NCI-H2171 treated with DMSO at 0.1 percent for 48 hours (cell line): Measurements from ENCODE around the gene CD300A.
"Not testable (repeated sequence)": the region's sequence is repeated elsewhere in the genome, so short reads cannot be mapped to it uniquely, and the experiment has no call there.

Source experiments
- DNase-seq: peaks from one replicate; lab custom pipeline; 2025; lab: John Stamatoyannopoulos, UW

CD300A gene

DNA sequence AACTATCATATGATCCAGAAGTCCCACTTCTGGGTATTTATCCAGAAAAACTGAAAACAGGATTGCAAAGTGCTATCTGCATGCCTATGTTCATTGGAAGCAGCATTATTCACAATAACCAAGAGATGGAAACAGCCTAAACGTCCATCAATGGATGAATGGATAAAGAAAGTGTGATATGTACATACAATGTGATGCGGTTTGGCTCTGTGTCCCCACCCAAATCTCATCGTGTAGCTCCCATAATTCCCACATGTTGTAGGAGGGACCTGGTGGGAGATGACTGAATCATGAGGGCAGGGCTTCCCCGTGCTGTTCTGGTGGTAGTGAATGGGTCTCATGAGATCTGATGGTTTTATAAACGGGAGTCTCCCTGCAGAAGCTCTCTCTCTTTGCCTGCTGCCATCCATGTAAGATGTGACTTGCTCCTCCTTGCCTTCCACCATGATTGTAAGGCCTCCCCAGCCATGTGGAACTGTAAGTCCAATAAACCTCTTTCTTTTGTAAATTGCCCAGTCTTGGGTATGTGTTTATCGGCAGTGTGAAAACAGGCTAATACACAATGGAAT lies 52.1 kb downstream of the CD300A start:
- DNase-seq = not testable (repeated sequence)

DNA sequence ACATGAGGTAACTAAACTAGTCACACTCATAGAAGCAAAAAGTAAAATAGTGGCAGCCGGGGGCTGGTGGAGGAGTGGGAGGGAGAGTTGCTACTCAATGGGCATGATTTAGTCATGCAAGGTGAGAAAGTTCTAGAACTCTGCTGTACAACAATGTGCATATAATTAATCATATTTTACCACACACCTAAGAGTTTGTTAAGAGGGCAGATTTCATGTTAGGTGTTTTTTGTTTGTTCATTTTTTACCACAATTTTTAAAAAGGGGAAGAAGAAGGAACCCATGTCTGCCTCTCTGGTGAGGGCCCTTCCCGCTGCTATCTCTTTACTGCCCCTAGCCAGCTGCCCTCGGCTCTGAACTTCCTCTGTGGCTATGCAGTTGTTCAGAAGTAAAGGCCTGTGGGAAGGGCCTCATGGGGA lies 53.6 kb downstream of the CD300A start:
- no peak for DNase-seq

DNA sequence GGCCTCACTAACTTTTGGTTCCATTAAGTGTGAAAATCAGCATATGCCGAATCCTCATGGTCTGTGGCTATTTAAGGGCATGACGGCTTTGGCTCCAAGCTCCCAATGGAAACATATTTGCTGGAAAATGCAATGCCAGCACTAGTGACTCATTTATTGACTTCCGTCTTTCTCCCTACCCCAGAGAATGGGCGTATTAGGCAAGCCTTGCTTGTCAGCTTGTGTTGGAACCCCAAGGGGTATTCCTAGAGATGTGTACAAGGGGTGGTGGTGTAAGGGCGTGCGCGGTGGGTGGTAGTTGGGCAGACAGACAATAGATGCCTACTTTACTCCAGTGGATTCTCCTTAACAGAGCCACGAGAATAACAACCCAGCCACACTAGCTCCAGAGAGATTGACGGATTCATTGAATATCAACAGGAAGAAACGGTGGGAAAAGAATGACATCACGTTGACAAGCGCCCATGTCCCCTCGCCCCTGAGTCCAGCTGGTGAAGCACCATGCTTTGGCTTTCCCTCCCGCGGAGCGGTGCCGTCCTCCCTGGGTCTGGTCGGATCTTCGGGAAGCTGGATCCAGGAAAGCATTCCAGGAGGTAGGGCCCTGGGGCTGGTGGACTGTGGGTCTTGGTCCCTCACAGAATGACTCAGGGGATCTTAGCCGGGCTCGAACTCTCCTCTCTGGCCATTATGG lies 54.5 kb downstream of the CD300A start:
- no peak for DNase-seq

DNA sequence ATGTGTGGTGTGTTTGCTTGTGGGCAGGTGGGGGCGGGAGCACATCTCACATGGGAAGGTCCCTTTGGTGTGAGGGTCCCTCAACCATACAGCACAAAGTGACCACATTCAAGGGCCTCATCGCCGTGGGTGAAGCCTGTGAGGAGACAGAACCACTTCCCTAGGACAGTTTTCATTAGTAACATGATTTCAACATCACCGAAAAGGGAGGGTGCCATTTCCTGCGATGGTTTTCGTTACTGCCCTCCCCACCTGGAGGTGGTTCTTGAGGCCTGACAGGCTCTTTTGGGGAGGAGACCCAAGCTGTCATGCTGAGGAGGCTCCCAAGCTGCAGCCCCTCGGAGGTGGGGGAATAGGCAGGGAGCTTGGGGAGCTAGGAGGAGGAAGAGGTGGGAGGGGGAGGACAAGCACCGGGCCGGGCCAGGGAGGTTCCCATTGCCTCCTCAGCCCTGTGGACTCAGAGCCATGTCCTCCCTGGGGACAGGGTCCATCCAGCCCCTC lies 55.3 kb downstream of the CD300A start:
- no peak for DNase-seq

DNA sequence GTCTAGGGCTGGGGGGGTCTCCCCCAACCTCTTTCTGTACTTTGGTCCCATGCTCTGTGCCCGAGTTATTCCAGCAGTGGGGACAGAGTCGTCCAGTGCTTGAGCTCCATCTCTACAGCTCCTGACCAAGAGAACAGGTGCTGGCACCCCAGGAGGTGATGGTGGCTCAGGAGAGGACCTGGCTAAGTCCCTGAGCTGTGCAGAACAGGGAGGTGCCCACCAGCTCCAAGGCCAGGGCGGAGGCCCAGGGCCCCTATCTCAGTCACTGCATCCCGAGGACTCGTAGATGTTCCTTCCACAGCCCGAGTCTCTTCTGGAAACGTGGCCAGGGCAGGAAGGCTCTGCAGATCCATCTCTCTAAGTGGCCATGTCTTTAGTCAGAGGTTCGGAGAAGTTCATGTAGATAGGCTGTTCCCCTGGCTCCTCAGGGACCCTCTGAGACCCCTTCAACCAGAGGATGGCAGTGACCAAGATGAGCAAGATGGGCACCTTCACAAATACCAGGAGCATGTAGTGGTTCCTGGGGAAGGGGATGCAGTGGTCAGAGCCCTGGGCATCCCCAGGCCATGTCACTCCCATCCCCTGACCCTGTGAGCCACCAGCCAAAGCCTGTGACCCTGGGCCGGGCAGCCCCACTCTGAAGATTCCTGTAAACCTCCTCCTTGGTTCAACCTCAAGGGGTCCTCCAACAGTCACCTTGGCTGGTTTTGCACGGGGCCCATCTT lies 56.1 kb downstream of the CD300A start:
- DNase-seq = no peak

DNA sequence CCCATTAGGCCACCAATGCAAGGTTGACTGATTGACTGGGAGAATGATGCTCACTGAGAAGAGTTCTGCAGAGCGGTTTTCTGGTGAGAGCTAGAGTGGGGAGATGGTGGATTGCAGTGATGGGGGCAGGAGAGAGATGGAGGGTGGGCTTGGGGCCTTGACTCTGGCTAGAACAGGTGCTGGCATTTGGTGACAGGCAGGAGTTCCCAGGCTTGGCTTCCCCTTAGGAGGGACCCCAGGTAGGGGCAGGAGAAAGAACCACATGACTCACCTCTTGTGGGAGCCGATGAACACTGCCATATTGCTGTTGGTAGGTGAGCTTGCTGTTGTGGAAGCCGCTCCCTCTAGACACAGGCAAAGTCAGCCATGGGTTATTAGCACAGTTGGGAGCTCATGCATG lies 56.9 kb downstream of the CD300A start:
- no peak for DNase-seq

DNA sequence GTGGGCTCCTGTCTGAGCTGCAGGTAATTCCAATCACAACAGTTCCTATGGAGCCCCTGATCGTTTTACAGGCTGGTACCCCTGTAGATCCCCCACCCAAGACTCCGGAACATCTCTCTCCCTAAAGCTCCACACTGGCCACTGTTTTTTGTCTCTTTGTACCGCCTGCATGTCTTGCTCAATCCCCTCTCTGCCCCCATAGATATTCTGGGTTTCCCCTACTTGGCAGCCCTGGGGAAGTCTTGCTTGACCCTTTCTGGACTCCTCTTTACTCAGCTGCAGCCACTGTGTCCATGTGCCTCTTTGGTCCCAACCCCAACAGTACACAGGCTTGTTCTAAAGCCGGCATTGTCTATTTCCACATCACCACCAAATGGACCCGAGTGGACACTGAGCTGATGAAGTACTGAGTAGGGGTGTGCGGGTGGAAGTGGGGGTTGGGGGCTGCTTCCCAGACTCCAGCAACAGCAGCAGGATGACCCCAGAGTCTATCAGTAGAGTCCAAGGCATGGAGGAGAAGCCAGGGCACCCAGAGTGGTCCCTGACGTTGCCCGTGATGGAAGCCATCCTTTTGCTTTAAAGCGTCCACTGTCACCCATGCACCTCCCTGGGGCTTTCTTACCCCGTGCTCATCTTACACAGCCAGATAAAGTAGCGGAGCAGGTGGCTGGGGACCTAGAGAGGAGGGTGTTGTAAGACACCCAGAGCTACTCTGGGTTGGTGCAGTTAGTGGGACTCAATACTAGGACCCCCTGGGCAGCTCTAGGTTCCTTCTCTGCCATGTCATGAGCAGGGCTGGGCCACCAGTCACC lies 58.4 kb downstream of the CD300A start:
- no peak for DNase-seq

DNA sequence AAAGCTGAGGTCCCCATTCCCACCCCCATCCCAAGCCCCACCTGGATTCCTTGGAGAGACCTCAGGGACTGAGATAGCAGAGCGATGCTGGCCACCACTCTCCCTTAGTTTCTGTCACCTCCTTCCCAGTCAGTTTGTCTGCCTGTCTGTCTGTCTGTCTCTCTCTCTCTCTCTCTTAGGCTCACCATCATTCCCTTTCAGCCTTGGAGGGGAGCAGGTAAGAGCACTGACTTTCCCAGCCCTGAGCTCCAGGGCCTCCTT lies 59.0 kb downstream of the CD300A start:
- DNase-seq = no peak

DNA sequence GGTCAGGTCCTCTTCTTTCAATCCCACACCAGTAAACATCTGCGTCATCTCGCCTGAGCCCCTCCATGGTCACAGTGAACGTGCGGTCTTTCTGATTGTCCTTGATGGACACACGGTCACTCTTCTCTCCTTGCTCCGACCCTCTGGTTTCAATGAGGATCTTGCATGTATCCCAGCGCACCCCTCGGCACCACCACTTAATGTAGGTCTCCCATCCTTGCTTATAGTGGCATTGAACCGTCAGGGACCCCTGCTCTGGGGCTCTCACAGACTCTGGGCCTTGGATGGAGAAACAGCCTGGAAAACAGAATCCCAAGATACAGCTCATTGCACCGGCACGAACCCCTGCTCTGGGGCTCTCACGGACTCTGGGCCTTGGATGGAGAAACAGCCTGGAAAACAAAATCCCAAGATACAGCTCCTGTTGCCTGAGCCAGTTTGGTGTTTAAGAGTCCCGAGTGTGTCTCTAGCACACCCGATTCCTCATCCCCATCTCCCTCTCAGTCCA lies 59.4 kb downstream of the CD300A start:
- DNase-seq = no peak

DNA sequence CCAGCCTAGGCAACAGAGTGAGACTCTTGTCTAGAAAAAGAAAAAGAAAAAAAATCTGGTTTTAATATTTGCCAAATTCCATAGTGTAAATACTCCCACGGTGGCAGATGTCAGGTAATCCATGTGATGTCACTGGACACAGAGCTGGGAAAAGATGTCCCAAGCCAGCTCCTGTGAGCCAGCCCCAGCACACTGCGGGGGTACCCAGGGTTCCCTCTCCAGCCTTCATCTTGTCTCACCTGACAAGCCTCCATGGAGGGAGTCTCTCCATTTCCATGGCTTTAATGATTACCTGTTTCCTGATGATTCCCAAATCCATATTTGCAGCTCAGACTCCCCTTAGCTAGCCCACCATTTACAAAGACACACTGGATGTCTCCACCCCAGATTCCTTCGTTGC lies 60.2 kb downstream of the CD300A start:
- DNase-seq = no peak

DNA sequence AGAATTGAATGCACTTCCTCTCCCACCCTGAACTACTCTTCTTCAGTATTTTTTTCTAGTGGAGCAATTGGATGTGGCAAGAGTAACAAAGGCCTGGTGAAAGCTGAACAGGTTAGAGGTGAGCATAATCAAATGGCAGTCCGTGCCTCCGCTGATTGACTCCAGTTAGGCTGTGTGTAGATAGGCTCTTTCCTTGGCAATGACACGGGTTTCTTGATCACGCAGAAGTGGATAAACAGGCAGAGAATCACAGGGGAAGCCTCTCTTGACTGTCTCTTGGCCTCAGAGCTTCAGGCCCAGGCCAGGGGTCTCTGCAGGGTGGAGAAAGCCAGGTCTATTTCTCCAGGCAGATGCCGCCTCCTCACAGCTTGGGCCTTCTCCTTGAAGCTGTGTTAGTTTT lies 60.6 kb downstream of the CD300A start:
- DNase-seq = no peak

DNA sequence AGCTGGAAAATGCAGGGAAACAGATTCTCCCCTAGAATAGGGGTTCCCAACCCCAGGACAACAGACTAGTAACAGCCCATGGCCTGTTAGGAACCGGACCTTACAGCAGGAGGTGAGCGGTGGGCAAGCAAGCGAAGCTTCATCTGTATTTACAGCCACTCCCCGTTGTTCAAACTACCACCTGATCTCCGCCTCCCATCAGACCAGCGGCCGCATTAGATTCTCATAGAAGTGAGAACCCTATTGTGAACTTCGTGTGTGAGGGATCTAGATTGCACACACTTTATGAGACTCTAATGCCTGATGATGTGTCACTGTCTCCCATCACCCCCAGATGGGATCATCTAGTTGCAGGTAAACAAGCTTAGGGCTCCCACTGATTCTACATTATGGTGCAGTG lies 61.3 kb downstream of the CD300A start:
- no peak for DNase-seq

DNA sequence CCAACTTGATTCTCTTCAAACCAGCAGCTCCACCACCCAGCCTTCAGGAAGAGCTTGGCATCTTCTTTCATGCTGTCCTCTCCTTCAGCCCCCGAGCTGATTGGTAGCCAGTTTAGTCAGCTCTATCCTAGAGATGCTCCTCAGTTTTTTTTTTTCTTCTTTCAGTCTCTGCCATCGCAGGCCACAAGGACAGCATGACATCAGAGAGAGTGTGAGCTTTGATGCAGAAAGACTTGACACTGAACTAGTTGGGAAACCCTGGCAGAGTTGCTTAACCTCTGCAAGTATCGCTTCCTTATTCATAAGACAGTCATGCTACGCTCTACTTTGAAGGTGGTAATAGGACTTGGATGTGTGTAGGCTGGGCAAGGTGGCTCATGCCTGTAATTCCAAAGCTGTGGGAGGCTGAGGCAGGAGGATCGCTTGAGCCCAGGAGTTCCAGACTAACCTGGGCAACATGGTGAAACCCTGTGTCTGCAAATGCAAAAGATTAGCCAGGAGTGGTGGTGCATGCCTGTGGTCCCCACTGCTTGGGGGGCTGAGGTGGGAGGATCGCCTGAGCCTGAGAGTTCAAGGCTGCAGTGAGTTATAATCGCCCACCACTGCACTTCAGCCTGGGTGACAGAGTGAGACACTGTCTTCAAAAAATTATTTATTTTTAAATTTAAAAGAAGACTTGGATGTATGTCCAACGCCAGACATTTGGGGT lies 62.2 kb downstream of the CD300A start:
- DNase-seq = no peak

DNA sequence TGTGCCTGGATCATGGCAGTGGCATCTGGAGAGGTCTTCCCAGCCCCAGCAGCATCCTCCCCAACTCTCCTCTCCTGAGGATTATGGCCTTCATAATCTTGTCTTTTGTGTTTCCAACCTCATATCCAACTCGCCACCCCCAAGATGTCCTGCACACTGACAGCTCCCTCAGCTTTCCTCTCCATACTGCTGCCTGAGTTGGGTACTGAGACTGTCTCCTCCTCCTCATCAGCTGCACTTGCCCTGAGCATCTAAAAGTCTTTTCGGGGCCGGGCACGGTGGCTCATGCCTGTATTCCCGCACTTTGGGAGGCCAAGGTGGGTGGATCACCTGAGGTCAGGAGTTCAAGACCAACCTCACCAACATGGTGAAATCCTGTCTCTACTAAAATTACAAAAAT lies 62.8 kb downstream of the CD300A start:
- DNase-seq = no peak

DNA sequence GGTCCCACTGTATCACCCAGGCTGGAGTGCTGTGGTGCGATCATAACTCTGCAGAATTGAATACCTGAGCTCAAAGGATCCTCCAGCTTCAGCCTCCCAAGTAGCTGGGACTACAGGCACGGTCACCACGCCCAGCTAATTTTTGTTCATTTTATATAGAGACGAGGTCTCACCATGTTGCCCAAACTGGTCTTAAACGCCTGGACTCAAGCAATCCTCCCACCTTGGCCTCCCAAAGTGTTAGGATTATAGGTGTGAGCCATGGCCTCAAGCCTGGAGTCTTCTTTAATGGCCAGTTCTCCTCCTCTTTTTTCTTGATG lies 64.4 kb downstream of the CD300A start:
- no peak for DNase-seq

DNA sequence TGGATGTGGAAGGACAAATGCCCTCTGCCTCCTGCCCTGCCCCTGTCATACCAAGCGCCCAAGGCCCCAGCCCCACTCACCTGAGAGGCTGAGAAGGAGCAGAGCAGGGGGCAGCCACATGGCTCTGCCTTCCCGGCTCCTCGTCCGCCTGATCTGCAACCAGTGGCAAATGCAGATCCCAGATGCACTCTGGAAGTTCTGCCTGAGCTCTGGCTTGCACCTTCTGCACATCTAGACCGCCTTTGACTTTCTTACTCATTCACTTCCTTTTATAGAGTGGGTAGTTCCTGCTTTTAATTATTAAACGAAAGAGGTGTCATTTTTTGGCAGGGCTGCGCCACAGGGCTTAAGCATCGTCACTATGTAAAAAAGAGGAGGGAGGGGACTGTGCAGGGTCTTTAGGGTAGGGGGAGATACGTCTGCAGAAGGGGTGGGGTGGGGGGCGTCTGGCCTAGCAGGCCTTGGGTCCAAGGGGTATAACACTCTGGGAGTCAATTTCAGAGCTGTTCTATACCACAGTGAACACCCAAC lies 64.9 kb downstream of the CD300A start, which contains the start of gene CD300LB:
Gene CD300LB, minus strand, starts transcription at position 245 of the 531 bp plus-strand sequence. Its CDS starts 125 bp downstream, at position 120.
- no peak for DNase-seq

DNA sequence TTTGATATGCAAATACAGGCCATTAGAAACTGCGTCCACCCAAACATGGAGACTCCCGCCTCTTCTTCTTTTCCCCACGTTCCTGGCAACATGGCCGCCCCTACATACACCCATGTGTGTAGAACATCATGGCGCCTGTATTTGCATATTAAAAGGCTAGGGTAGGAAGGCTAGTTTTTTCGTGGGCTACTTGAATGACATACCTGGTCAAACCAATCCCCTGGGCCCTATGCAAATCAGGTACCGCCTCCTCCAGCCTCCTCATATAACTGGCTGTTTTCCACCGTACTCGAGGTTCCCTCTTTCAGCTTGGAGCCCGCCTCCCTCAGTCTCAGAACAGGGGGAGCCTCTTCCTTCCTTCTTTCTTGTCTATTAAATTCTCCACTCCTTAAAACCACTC lies 65.7 kb downstream of the CD300A start:
- no peak for DNase-seq
